ENCODE data around the gene DENND4C. TPM values are rescaled to one million over a fixed set of nuclear protein-coding genes. Genes with fewer than 3 reads are reported as not detected.
"Not testable (repeated sequence)": the region's sequence is repeated elsewhere in the genome, so short reads cannot be mapped to it uniquely, and the experiment has no call there.

The DENND4C gene
- total and polyA plus RNA-seq, 12 donors: 5.0 to 81.6 (median 46.7) TPM

DNA sequence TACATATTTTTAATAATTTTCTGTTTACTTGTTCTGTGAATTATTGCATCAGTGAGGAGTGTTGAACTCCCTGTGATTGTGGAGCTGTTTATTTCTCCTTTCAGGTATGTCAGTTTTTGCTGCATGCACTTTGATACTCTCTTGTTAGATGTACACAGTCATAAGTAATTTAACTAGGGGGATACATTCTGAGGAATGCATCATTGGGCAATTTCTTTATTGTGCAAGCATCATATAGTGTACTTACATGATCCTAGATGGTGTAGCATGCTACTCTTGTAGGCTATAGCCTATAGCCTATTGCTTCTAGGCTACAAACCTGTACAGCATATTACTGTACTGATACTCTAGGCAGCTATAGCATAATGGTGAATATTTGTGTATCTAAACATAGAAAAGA, 9.5 kb downstream of the DENND4C start:
- Histone ChIP-seq H3K4me1 (replicated peaks in 1 of 2) (no peaks in the 10 kb centered on the region), H3K27me3 (no peaks in the 10 kb centered on the region), H3K9me3 (replicated peaks in 1 of 3) (no peaks in the 10 kb centered on the region), H3K36me3 (replicated peaks in 1 of 2) (peaks cover 0 to 11% of the 10 kb centered on the region in 2 donors), H3K27ac (no peak overlapping the region), H3K4me3 (no peak overlapping the region)
- intact Hi-C loops (cut with DNase I): no loop called here
- TF ChIP-seq POLR2A (IDR thresholded peaks at IDR 0.05): no peak
- no peak for DNase-seq

DNA sequence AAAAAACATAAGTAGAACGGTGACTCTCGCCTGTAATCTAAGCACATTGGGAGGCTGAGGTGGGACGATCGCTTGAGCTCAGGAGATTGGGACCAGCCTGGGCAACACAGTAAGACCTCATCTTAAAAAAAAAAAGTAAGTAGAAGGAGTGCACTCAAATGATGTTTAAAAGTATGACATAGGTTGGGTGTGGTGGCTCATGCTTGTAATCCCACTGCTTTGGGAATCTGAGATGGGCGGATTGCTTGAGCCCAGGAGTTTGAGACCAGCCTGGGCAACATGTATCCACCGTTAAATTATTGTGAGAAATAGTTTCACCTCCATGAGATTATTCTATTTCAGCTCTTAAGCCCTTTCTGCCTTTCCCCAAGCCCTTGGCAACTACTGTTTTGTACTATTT, 11.2 kb downstream of the DENND4C start:
- Histone ChIP-seq H3K36me3 (replicated peaks in 1 of 2) (peaks cover 0 to 11% of the 10 kb centered on the region in 2 donors), H3K27ac (no peak overlapping the region), H3K9me3 (replicated peaks in 1 of 3) (no peaks in the 10 kb centered on the region), H3K4me1 (replicated peaks in 1 of 2) (peaks cover 4 to 7% of the 10 kb centered on the region in 2 donors), H3K27me3 (no peaks in the 10 kb centered on the region), H3K4me3 (no peak overlapping the region)
- WGBS, 4 donors: 81 to 91% (median 90%) methylated on average over 6 of the region's 6 CpGs
- intact Hi-C loops (cut with DNase I): no loop called here
- no peak for DNase-seq
- TF ChIP-seq, protein P1, sequence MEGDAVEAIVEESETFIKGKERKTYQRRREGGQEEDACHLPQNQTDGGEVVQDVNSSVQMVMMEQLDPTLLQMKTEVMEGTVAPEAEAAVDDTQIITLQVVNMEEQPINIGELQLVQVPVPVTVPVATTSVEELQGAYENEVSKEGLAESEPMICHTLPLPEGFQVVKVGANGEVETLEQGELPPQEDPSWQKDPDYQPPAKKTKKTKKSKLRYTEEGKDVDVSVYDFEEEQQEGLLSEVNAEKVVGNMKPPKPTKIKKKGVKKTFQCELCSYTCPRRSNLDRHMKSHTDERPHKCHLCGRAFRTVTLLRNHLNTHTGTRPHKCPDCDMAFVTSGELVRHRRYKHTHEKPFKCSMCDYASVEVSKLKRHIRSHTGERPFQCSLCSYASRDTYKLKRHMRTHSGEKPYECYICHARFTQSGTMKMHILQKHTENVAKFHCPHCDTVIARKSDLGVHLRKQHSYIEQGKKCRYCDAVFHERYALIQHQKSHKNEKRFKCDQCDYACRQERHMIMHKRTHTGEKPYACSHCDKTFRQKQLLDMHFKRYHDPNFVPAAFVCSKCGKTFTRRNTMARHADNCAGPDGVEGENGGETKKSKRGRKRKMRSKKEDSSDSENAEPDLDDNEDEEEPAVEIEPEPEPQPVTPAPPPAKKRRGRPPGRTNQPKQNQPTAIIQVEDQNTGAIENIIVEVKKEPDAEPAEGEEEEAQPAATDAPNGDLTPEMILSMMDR (IDR thresholded peaks at IDR 0.05): no peak
- no peak for TF ChIP-seq POLR2A (IDR thresholded peaks at IDR 0.05)

DNA sequence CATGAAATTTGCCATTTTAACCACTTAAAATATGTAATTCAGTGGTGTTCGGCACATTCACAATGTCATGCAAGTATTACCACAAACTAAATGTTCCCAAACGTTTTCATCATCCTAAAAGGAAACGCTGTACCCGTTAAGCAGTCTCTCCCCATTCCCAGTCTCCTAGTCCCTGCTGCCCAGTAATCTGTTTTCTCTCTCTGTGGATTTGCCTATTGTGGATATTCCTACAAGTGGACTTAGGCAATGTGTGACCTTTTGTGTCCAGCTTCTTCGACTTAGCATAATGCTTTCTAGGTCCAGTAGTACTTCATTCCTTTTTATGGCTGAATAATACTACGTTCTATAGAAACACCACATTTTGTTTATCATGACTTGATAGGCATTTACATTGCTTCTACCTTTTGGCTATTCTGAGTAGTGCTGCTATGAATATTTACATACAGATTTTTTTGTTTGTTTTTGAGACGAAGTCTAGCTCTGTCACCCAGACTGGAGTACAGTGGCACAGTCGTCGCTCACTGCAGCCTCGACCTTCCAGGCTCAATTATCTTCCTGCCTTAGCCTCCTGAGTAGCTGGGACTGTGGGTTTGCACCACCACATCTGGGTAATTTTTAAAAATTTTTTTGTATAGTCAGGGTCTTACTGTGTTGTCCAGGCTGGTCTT, 13.0 kb downstream of the DENND4C start:
- Histone ChIP-seq H3K4me3 (no peak overlapping the region), H3K27me3 (no peaks in the 10 kb centered on the region), H3K36me3 (replicated peaks in 1 of 2) (peaks cover 0 to 11% of the 10 kb centered on the region in 2 donors), H3K27ac (no peak overlapping the region), H3K4me1 (replicated peaks in 1 of 2) (peaks cover 4 to 10% of the 10 kb centered on the region in 2 donors), H3K9me3 (replicated peaks in 1 of 3) (no peaks in the 10 kb centered on the region)
- no peak for DNase-seq
- TF ChIP-seq, protein P1 (IDR thresholded peaks at IDR 0.05): no peak
- no peak for TF ChIP-seq POLR2A (IDR thresholded peaks at IDR 0.05)
- WGBS, 4 donors: 83 to 88% (median 84%) methylated on average over 10 of the region's 10 CpGs
- intact Hi-C loops (cut with DNase I): no loop called here

DNA sequence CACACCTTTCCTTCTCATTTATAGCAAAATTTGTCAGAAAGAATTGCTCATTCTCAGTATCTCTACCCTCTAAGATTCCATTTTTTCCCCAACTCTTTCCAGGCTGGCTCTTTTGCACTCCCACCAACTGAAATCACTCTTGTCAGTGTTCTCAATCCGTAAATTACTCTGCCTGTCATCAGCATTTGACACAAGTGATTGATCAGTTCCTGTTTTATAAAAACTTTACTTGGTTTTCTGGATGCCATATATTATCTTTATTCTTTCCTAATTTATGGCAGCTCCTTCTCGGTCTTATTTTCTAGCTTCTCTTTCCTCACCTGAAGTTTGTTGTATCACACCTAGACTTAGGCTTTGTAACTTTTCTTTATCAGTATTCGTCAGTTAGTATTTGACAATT, 16.4 kb downstream of the DENND4C start:
- intact Hi-C loops (cut with DNase I): no loop called here
- no peaks in the 10 kb centered on the region for H3K36me3 ChIP-seq (replicated peaks in 1 of 2)
- DNase-seq: no peak
- no peak for TF ChIP-seq POLR2A (IDR thresholded peaks at IDR 0.05)
- TF ChIP-seq, protein P1 (IDR thresholded peaks at IDR 0.05): no peak
- H3K27ac ChIP-seq: no peak overlapping the region
- H3K9me3 ChIP-seq (replicated peaks in 1 of 3): no peaks in the 10 kb centered on the region
- peaks cover 4 to 10% of the 10 kb centered on the region in 2 donors for H3K4me1 ChIP-seq (replicated peaks in 1 of 2)
- no peaks in the 10 kb centered on the region for H3K27me3 ChIP-seq
- no peak overlapping the region for H3K4me3 ChIP-seq
- 72 to 75% (median 73%) methylated on average over 3 of the region's 3 CpGs for WGBS, 4 donors

DNA sequence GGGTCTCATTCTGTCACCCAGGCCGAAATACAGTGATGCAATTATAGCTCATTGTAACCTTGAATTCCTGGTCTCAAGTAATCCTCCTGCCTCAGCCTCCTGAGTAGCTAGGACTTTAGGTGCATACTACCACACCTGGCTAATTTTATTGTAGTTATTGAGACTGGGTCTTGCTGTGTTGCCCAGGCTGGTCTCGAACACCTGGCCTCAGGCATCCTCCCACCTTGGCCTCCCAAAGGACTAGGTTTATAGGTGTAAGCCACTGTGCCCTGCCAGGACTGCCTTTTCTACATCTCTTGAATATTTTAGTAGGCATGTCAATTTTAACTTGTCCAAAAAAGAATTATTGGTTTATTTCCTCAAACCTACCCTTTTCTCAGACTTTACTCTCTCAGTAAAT, 16.9 kb downstream of the DENND4C start:
- 72 to 85% (median 74%) methylated on average over 2 of the region's 2 CpGs for WGBS, 4 donors
- H3K4me3 ChIP-seq: no peak overlapping the region
- intact Hi-C loops (cut with DNase I): no loop called here
- DNase-seq: no peak
- no peak overlapping the region for H3K27ac ChIP-seq
- TF ChIP-seq POLR2A (IDR thresholded peaks at IDR 0.05): no peak
- TF ChIP-seq, protein P1 (IDR thresholded peaks at IDR 0.05): no peak
- H3K4me1 ChIP-seq (replicated peaks in 1 of 2): peaks cover 4 to 10% of the 10 kb centered on the region in 2 donors
- no peaks in the 10 kb centered on the region for H3K36me3 ChIP-seq (replicated peaks in 1 of 2)
- no peaks in the 10 kb centered on the region for H3K9me3 ChIP-seq (replicated peaks in 1 of 3)
- no peaks in the 10 kb centered on the region for H3K27me3 ChIP-seq

DNA sequence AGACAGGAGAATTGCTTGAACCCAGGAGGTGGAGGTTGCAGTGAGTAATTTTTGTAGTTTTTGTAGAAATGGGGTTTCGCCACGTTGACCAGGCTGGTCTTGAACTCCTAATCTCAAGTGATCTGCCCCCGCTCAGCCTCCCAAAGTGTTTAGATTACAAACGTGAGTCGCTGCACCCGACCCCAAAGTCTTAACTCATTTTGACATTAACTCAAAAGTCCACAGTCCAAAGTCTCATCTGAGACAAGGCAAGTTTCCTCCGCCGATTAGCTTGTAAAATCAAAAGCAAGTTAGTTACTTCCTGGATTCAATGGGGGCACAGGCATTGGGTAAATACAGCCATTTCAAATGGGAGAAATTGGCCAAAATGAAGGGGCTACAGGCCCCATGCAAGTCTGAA, 19.9 kb downstream of the DENND4C start:
- 78 to 96% (median 87%) methylated on average over 6 to 8 of the region's 8 CpGs for WGBS, 4 donors
- H3K27me3 ChIP-seq; H3K36me3 ChIP-seq (replicated peaks in 1 of 2); H3K9me3 ChIP-seq (replicated peaks in 1 of 3); DNase-seq; H3K4me3 ChIP-seq; H3K27ac ChIP-seq; intact Hi-C loops (cut with DNase I): not testable (repeated sequence)
- peaks cover 4 to 18% of the 10 kb centered on the region in 2 donors for H3K4me1 ChIP-seq (replicated peaks in 1 of 2)

DNA sequence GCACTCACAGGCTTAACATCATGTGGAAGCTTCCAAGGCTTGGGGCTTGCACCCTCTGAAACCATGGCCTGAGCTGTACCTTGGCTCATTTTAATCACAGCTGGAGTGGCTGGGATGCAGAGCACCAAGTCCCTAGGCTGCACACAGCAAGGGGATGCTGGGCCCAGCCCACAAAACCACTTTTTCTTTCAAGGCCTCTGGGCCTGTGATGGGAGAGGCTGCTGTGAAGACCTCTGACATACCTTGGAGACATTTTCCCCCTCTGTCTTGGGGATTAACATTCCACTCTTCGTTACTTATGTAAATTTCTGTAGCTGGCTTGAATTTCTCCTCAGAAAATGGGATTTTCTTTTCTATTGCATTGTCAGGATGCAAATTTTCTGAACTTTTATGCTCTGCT, 20.7 kb downstream of the DENND4C start:
- H3K9me3 ChIP-seq (replicated peaks in 1 of 3): not testable (repeated sequence)

More for the DNA sequence above, 20.7 kb downstream of the DENND4C start:
- H3K36me3 ChIP-seq (replicated peaks in 1 of 2); DNase-seq; H3K27me3 ChIP-seq; H3K27ac ChIP-seq; H3K4me3 ChIP-seq; intact Hi-C loops (cut with DNase I): not testable (repeated sequence)
- WGBS, 4 donors: 88 to 100% (median 93%) methylated on average over 1 of the region's 1 CpG
- peaks cover 2 to 17% of the 10 kb centered on the region in 2 donors for H3K4me1 ChIP-seq (replicated peaks in 1 of 2)
